Stomach (tissue), 9 donors: ENCODE measurements around the gene ANXA9. TPM values are rescaled to one million over a fixed set of nuclear protein-coding genes. Genes with fewer than 3 reads are reported as not detected.

Experiments
- DNase-seq, 2 donors: peaks; one replicate each; pipeline versions ENCODE4 v3.0.0 to v3.0.0-alpha.2; 2013 to 2019
- H3K27ac ChIP-seq, 5 donors: fragments of 200-600 bp in 4 of 5; sonication (generic) in 4 of 5; one replicate each; pipeline ENCODE4 v1.5.1; 2013 to 2019; ENCODE audit warnings: mild to moderate bottlenecking in 1 of 5, moderate library complexity in 1 of 5
- H3K27me3 ChIP-seq, 3 donors: fragments of 200-600 bp; sonication (generic); one replicate each; pipeline ENCODE4 v1.5.1; 2017 to 2019; ENCODE audit warnings: mixed run types in 1 of 3
- H3K36me3 ChIP-seq, 4 donors: fragments of 200-600 bp; sonication (generic); 1 replicate in 3 of 4; 2 replicates in 1 of 4; pipeline ENCODE4 v1.5.1; 2016 to 2019
- H3K4me1 ChIP-seq, 4 donors: fragments of 200-600 bp; sonication (generic); one replicate each; pipeline ENCODE4 v1.5.1; 2016 to 2019
- H3K4me3 ChIP-seq, 4 donors: fragments of 200-600 bp; sonication (generic) in 3 of 4; one replicate each; pipeline ENCODE4 v1.5.1; 2016 to 2019; ENCODE audit warnings: mild to moderate bottlenecking in 1 of 4
- H3K9me3 ChIP-seq, 4 donors: fragments of 200-600 bp; sonication (generic); one replicate each; pipeline ENCODE4 v1.5.1; 2016 to 2019
- CTCF ChIP-seq, 7 experiments: fragments of 450-650 bp in 4 of 7; fragments of 200-600 bp in 3 of 7; sonication (generic) in 3 of 7; IDR thresholded peaks; one replicate each; pipeline ENCODE4 v1.5.1; 2016 to 2019; ENCODE audit warnings: antibody characterized with exemption in 7 of 7, control low read depth in 2 of 7, mild to moderate bottlenecking in 1 of 7
- EP300 ChIP-seq: sonication (generic); formaldehyde crosslinking; IDR thresholded peaks from one replicate; pipeline ENCODE4 v1.6.1; 2017; ENCODE audit warnings: antibody characterized with exemption
- POLR2A ChIP-seq, 4 donors: fragments of 450-650 bp; IDR thresholded peaks; one replicate each; pipeline ENCODE4 v1.6.1; 2016; ENCODE audit warnings: antibody characterized with exemption in 4 of 4, control low read depth in 2 of 4, mild to moderate bottlenecking in 1 of 4, moderate library complexity in 1 of 4
- POLR2AphosphoS5 ChIP-seq, 3 donors: sonication (generic); formaldehyde crosslinking; IDR thresholded peaks; one replicate each; pipeline ENCODE4 v1.6.1; 2016; ENCODE audit warnings: antibody characterized with exemption in 3 of 3
- WGBS, 5 donors: extraction: QIAGEN DNeasy Blood & Tissue Kit in 3 of 5; methylation state at CpG; one replicate each; pipeline versions ENCODE4 v1.1.5 to v1.1.7; 2013 to 2018; 5-methylcytosine and 5-hydroxymethylcytosine counted together
- intact Hi-C: fragments of 100-400 bp; cut with DNase I; formaldehyde crosslinking; loops from one replicate; pipeline ENCODE4 v1.15.1; 2023; ENCODE audit warnings: low total_unique reads
- polyA plus RNA-seq, 3 donors: library from polyadenylated mRNA; stranded (reverse); fragments of 200-250 nt; gene quantifications; one replicate each; pipeline ENCODE4 v1.2.3, GENCODE V29; 2013
- total RNA-seq, 5 donors: library from RNA; depleted of rRNA; stranded (reverse); fragments of >200 nt; gene quantifications; one replicate each; pipeline versions ENCODE4 v1.1.0 to v1.2.3, GENCODE V29; 2014 to 2016
- donor health status: healthy with polysubstance abuse.
- donor health status: Bipolar disorder and iron deficiency.
- donor health status: healthy.

Gene ANXA9
- total and polyA plus RNA-seq, 8 donors, result 0.44 to 0.63 (median 0.46) TPM; not detected in 5

- H3K4me3 ChIP-seq, result no peak overlapping the region
- intact Hi-C loops, result no loop called here
- peaks cover 33 to 60% (median 58%) of the 10 kb centered on the region in 4 donors for H3K36me3 ChIP-seq
These were observed 19.5 kb downstream of the ANXA9 start for GRCh38 chr1:151001602-151002001.

GRCh38 chr1:151002051-151002450, 20.0 kb downstream of the ANXA9 start:
- H3K36me3 ChIP-seq, result peaks cover 31 to 55% (median 53%) of the 10 kb centered on the region in 4 donors
- no peak for DNase-seq
- H3K4me1 ChIP-seq, result peaks cover 19 to 60% (median 45%) of the 10 kb centered on the region in 4 donors
- WGBS, 5 donors, result 76 to 87% (median 84%) methylated on average over 3 of the region's 3 CpGs
- intact Hi-C loops, result no loop called here
- H3K9me3 ChIP-seq, result no peaks in the 10 kb centered on the region
- H3K27me3 ChIP-seq, result no peaks in the 10 kb centered on the region
- peak overlapping the region in 1 of 4 donors; percentile 58 for H3K4me3 ChIP-seq
- peak overlapping the region in 2 of 5 donors; percentile 89 to 92 for H3K27ac ChIP-seq
- TF ChIP-seq POLR2AphosphoS5 (IDR thresholded peaks at IDR 0.05) (no peak), POLR2A (IDR thresholded peaks at IDR 0.05) (no peak), CTCF (IDR thresholded peaks at IDR 0.05) (no peak), EP300 (no peak)

More at GRCh38 chr1:151001602-151002001, 19.5 kb downstream of the ANXA9 start:
- H3K4me1 ChIP-seq, result peaks cover 16 to 56% (median 42%) of the 10 kb centered on the region in 4 donors
- H3K9me3 ChIP-seq, result no peaks in the 10 kb centered on the region
- TF ChIP-seq POLR2A (IDR thresholded peaks at IDR 0.05), result no peak
- no peak for DNase-seq
- peak overlapping the region in 2 of 5 donors; percentile 89 to 92 for H3K27ac ChIP-seq
- 73 to 88% (median 80%) methylated on average over 4 of the region's 4 CpGs for WGBS, 5 donors
- no peaks in the 10 kb centered on the region for H3K27me3 ChIP-seq

GRCh38 chr1:151002611-151003010, 20.5 kb downstream of the ANXA9 start:
- intact Hi-C loops, result no loop called here
- no peaks in the 10 kb centered on the region for H3K9me3 ChIP-seq
- H3K4me3 ChIP-seq, result peak overlapping the region in 2 of 4 donors; percentile 58 to 72
- TF ChIP-seq CTCF (IDR thresholded peaks at IDR 0.05) (no peak), POLR2A (IDR thresholded peaks at IDR 0.05) (no peak), POLR2AphosphoS5 (IDR thresholded peaks at IDR 0.05) (no peak), EP300 (no peak)
- H3K27ac ChIP-seq, result peak overlapping the region in 4 of 5 donors; percentile 31 to 92 (median 90)
- H3K4me1 ChIP-seq, result peaks cover 25 to 65% (median 50%) of the 10 kb centered on the region in 4 donors
- H3K36me3 ChIP-seq, result peaks cover 25 to 50% (median 48%) of the 10 kb centered on the region in 4 donors
- DNase-seq, result peak in 1 of 2 donors; percentile 35
- WGBS, 5 donors, result 14 to 28% (median 20%) methylated on average over 2 of the region's 2 CpGs
- H3K27me3 ChIP-seq, result no peaks in the 10 kb centered on the region

- Histone ChIP-seq H3K27ac (peak overlapping the region in 4 of 5 donors; percentile 31 to 92 (median 90)), H3K4me3 (peak overlapping the region in 3 of 4 donors; percentile 58 to 72 (median 60)), H3K9me3 (no peaks in the 10 kb centered on the region), H3K4me1 (peaks cover 29 to 70% (median 54%) of the 10 kb centered on the region in 4 donors), H3K27me3 (no peaks in the 10 kb centered on the region), H3K36me3 (peaks cover 20 to 44% (median 42%) of the 10 kb centered on the region in 4 donors)
- intact Hi-C loops, result no loop called here
- DNase-seq, result no peak
- TF ChIP-seq POLR2A (IDR thresholded peaks at IDR 0.05) (no peak), EP300 (no peak)
These were observed 21.1 kb downstream of the ANXA9 start for GRCh38 chr1:151003180-151003579.

GRCh38 chr1:151005729-151006319, 23.7 kb downstream of the ANXA9 start:
- Histone ChIP-seq H3K4me3 (peak overlapping the region; percentile 55 to 72 (median 59)), H3K27ac (peak overlapping the region; percentile 89 to 92 (median 89)), H3K9me3 (no peaks in the 10 kb centered on the region), H3K27me3 (no peaks in the 10 kb centered on the region), H3K36me3 (peaks cover 7 to 17% (median 16%) of the 10 kb centered on the region in 4 donors), H3K4me1 (peaks cover 40 to 83% (median 73%) of the 10 kb centered on the region in 4 donors)
- DNase-seq, result peak in 1 of 2 donors; percentile 34
- intact Hi-C loops, result no loop called here
- 5 to 14% (median 9%) methylated on average over 4 of the region's 4 CpGs for WGBS, 5 donors
- TF ChIP-seq CTCF (IDR thresholded peaks at IDR 0.05) (no peak), POLR2A (IDR thresholded peaks at IDR 0.05) (no peak), EP300 (no peak), POLR2AphosphoS5 (IDR thresholded peaks at IDR 0.05) (no peak)
